ENCODE data around the gene FLAD1.

- TF ChIP-seq POLR2AphosphoS5 (IDR thresholded peaks at IDR 0.05; ENCODE audit: low read depth, low read length) = no peak; the same call in 1 of the 2 replicates
- peak; percentile 18; a peak in 2 of 3 replicates for TF ChIP-seq POLR2A (IDR thresholded peaks at IDR 0.05; ENCODE audit: control extremely low read depth in 1 of 2, low read depth in 2 of 2, low read length in 2 of 2)
- no peak for TF ChIP-seq ATF3 (IDR thresholded peaks at IDR 0.05; ENCODE audit: insufficient read depth, low read depth, low read length)
- no peak for TF ChIP-seq CTCF (IDR thresholded peaks at IDR 0.05; ENCODE audit: control extremely low read depth in 1 of 3, insufficient read depth in 1 of 3, low read depth in 1 of 3, low read length in 3 of 3)
- no peak for TF ChIP-seq EZH2 (IDR thresholded peaks at IDR 0.05; ENCODE audit: low read depth, low read length, severe bottlenecking)
- no peak for TF ChIP-seq HDAC2 (IDR thresholded peaks at IDR 0.05; ENCODE audit: borderline replicate concordance in 1 of 2, low read depth in 2 of 2, low read length in 2 of 2)
- no peak for TF ChIP-seq SIX5 (IDR thresholded peaks at IDR 0.05; ENCODE audit: low read depth, low read length)
- no peak for TF ChIP-seq SIRT6 (IDR thresholded peaks at IDR 0.05; ENCODE audit: low read length)
- TF ChIP-seq YY1 (IDR thresholded peaks at IDR 0.05; ENCODE audit: low read depth, low read length) = no peak
- no peak for TF ChIP-seq EP300 (IDR thresholded peaks at IDR 0.05; ENCODE audit: borderline replicate concordance in 1 of 2, low read depth in 2 of 2, low read length in 2 of 2)
- no peak for TF ChIP-seq HDAC6 (IDR thresholded peaks at IDR 0.05; ENCODE audit: low read depth, low read length)
- TF ChIP-seq KDM5A (IDR thresholded peaks at IDR 0.05; ENCODE audit: low read length) = no peak
- TF ChIP-seq NANOG (IDR thresholded peaks at IDR 0.05; ENCODE audit: insufficient read depth, low read depth, low read length, poor library complexity, severe bottlenecking) = no peak
- no peak for TF ChIP-seq CHD2 (IDR thresholded peaks at IDR 0.05; ENCODE audit: low read length)
Measured at GRCh38 chr1:154971341-154971998, 11.7 kb upstream of the FLAD1 start.

Data from H1 (cell line).